Measurements from ENCODE around the gene APOL2.

- no peak for TF ChIP-seq POLR2A (IDR thresholded peaks at IDR 0.05; ENCODE audit: low read depth, low read length)
- TF ChIP-seq TAF1 (IDR thresholded peaks at IDR 0.05; ENCODE audit: low read depth, low read length), result no peak
- TF ChIP-seq POLR2AphosphoS5 (IDR thresholded peaks at IDR 0.05; ENCODE audit: low read depth, low read length), result no peak
- no peak for TF ChIP-seq POU2F2 (IDR thresholded peaks at IDR 0.05; ENCODE audit: low read depth, low read length)
- no peak for TF ChIP-seq SPI1 (IDR thresholded peaks at IDR 0.05; ENCODE audit: low read depth, low read length)
These were observed 40.8 kb downstream of the APOL2 start for GRCh38 chr22:36198536-36198935.
